Breast epithelium (tissue), 3 donors: ENCODE results near the gene SP6.

Experiments used
- CTCF ChIP-seq, 3 donors: fragments of 450-650 bp; IDR thresholded peaks; one replicate each; pipeline ENCODE4 v1.5.1; 2016 to 2017; ENCODE audit warnings: antibody characterized with exemption in 3 of 3, mild to moderate bottlenecking in 3 of 3, moderate library complexity in 3 of 3
- POLR2A ChIP-seq: fragments of 450-650 bp; IDR thresholded peaks from one replicate; pipeline ENCODE4 v1.6.1; 2016; ENCODE audit warnings: antibody characterized with exemption, mild to moderate bottlenecking, moderate library complexity
- POLR2AphosphoS5 ChIP-seq, 3 donors: sonication (generic); formaldehyde crosslinking; IDR thresholded peaks; one replicate each; pipeline ENCODE4 v1.6.1; 2017; ENCODE audit warnings: antibody characterized with exemption in 3 of 3

- TF ChIP-seq CTCF (IDR thresholded peaks at IDR 0.05) = no peak
- no peak for TF ChIP-seq POLR2A
- no peak for TF ChIP-seq POLR2AphosphoS5 (IDR thresholded peaks at IDR 0.05)
Observed at GRCh38 chr17:47840001-47840741, 10.8 kb downstream of the SP6 start.
